Measurements from ENCODE around the gene SCYGR5.

SCYGR5 gene

DNA sequence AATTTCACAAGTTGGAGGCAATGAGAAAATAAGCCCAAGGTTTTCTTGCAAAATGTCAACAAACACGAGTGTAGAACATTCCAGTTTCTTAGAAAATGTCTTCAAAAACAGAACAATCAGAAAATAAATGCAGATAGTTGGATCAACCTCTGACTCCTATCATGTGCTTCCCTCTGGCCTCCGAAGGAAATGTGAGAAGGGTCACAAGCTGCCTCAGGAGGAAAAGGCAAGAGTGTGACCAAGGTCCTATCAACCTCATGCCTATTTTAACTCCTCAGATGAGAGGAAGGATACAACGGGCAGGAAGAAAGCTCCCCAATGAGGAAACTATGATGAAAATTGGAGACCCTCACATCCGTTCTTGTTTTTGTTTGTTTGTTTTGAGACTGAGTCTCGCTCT is 7.9 kb downstream of the SCYGR5 start:
- DNase-seq, result no peak

DNA sequence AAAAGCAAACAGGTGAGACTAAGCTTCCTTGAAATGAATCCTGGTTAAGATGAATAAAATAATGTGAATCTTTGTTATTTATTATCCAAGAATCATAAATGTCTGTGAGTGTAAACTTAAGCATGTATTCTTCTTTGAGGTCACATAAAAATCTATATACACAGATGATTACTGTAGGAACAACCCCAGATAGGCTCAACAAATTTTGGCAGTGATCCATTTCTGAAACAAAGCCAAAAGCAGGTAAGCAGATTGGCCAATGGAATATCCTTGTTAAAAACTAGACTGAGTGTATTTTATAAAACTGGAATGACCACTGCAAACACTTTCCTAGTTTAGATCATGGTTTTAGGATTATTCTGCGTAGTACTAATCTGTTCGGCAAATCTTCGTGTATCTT is 11.3 kb downstream of the SCYGR5 start:
- DNase-seq, result no peak

DNA sequence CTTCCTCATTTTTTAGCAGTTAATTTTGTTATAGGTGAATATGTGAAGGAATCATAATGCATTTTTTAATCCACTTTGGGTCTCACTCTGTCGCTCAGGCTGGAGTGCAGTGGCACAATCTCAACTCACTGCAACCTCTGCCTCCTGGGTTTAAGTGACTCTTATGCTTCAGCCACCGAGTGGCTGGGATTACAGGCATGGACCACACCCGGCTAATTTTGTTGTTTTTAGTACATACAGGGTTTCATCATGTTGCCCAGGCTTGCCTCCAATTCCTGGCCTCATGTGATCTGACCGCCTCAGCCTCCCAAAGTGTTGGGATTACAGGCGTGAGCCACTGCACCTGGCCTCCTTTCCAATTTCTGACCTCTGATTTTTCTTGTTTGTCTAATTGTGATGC is 17.7 kb downstream of the SCYGR5 start:
- DNase-seq, result no peak

DNA sequence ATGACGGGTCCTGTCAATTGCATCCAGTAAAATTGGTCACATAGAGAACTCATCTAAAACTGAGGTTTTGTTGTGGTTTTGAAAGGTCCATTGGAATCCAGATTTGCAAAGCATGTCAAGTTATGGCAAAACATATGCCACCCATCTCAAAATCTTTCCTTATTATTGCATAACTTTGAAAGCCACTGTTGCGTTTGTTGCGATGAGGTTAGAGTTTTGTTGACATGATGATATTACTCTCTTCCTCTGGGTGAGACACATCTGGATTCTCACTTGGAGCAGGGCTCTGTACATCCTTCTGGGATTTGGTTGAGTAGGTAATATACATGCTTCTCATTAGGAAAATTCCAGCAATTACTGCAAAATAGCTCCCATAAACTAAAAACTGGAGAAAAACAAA is 20.6 kb downstream of the SCYGR5 start:
- DNase-seq, result no peak

DNA sequence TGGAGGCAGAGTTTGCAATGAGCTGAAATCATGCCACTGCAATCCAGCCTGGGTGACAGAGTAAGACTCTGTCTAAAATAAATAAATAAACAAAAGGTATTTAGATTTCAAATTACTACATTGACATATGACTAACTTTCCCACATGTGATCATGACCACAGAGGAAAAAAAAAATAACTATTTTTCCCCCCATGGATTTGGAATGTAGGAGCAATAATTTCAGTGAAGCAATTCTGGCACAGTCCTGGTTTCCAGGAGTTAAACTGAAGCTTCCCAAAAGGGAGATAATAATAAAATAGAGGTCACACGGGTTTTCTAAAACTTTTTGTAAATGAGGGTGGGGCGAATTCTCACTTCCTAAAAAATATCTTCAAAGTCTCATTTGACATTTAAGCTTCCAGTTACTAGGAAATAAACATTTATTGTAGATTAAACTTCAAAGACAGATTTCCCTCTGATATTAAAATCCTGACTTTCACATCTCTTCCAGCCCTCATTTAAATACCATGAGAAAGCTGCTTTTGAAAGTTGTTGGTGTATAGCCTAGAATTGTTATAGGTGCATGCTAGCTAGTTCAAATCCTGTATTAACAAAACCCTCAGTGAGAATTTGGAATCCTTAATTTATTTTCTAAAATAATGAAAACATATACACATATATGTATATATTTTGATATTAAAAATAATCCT is 30.5 kb downstream of the SCYGR5 start:
- no peak for DNase-seq

DNA sequence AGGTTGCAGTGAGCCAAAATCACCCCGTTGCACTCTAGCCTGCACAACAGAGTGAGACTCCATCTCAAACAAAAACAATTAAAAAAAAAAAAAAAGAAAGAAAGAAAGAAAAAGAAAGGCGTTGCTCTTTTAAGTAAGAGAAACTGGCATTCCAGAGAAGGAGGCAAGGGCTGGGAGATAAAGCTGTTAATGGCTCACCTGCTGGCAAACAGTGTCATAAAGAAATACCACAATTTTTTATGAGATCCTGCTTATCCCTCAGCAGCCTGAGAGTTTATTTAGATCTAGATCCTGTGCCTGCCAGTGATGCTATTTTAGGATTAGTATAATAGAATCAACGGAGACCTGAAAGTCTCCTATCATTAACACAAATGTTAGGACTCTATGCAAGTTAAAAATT is 35.0 kb downstream of the SCYGR5 start:
- DNase-seq, result no peak

DNA sequence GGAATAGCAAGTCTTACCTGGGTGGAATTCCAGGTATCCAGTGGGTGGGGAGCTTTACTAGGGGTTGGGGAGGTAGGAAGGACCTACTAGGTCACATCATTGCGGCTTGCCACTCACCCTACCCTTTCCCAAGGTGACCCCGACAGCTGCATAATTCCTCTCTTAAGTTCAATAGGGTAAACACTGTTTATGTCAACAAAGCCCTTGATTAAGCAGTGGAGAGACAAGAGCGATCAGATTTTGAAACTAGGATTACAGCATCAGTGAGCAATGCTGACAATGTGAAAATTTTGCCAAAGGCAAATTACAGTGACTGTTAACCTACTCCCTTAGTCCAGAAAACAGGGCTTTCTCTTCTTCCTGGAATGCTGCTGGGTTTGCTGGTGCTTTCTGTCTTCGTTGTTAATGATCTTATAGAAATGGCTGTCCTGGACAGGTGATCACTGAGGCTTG is 36.7 kb downstream of the SCYGR5 start:
- DNase-seq, result no peak

DNA sequence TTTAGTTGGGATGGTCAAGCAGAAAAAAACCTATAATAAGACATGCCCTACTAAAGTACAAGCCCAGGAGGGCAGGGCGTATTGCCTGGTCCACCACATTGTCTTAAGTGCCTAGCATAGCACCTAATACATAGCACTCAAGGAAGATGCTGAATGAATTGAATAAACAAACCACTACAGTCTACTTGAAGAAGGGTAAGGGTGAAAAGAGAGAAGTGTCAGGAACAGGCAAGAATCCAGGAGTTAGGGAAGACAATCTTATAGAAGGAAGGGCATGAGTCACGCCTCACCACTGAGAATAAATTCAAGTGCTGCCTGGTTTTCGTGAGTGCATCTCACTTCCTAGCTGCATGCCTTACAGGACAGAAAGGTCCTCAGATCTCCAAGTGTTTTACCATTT is 37.4 kb downstream of the SCYGR5 start:
- no peak for DNase-seq

DNA sequence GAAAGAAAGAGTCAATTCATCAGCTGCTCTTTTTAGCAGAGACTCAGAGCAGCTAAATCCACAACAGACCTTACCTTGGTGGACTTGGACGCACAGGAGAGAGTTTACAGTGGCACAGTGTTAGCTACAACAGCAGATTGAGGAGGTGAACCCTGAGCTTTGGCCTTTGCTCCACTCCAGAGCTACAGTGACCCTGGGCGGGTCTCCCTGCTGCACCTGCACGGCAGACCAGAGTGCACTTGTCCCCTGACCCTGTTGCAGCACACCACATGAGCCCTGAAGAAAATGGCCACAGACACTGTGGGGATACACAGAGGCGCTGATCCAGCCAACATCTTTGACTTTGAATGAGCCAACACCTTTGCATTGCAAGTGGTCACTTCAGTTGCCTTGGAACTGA is 40.3 kb downstream of the SCYGR5 start:
- no peak for DNase-seq

DNA sequence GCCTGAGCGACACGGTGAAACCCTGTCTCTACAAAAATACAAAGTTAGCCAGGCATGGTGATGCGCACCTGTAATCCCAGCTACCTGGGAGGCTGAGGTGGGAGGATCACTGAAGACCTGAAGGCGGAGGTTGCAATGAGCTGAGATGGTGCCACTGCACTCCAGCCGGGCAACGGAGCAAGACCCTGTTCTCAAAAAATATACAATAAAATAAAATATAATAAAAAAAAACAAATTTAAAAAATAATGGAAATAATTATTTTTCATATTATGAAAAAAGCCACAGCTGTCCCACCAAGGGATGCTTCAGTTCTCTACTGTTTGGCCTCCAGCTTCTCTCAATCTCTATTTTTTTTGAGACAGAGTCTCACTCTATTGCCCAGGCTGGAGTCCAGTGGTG is 40.8 kb downstream of the SCYGR5 start:
- DNase-seq, result no peak

DNA sequence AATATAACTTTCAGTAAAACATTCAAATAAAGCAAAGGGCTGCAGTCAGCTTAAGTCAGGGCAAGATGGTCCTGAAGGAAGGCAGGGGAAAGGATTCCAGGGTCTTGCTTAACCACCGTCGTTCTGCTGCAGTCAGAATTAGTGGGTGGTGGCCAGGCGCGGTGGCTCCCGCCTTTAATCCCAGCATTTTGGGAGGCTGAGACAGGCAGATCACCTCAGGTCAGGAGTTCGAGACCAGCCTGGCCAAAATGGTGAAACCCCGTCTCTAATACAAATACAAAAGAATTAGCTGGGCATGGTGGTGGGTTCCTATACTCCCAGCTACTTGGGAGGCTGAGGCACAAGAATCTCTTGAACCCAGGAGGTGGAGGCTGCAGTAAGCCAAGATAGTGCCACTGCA is 44.4 kb downstream of the SCYGR5 start:
- DNase-seq, result no peak

DNA sequence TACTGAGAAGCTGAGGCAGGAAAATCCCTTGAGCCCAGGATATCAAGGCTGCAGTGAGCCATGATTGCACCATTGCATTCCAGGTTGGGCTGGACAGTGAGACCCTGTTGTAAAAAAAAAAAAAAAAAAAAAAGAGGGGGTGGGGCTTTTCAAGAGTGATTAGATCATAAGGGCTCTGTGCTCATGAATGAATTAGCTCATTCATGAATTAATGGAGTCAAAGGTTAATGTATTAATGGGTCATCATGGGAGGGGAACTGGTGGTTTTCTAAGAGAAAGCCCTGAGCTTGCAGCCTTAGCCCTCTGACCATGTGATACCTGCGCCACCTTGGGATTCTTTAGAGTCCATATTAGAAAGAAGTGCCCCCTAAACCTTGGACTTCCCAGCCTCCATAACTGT is 46.7 kb downstream of the SCYGR5 start:
- no peak for DNase-seq

DNA sequence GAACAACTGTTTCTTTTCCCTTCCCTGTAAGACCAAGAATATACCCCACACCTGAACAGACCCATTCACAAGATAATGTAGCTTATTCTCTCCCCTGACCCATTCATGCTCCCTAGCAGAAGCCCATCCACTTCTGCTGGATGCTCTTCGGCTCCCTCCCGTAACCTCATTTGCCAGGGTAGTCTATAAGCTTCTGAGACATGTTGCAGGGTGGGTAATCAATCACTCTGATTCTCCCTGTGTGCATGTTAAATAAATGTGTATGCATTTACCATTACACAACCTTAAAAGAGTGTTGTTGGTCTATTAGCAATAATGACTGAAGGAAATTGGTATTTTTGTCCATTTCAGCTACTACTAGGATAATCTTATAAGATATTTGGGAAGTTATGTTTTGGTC is 49.9 kb downstream of the SCYGR5 start:
- no peak for DNase-seq

Data from hematopoietic multipotent progenitor cell treated with erythropoietin and hydrocortisone succinate and interleukin-3 and kit ligand, for 6 days (in vitro differentiated cells).